Activated CD4-positive, CD25-positive, alpha-beta regulatory T cell treated with anti-CD3 and anti-CD28 coated beads, Interleukin-2, amount 50 U/mL, for 72 hours (primary cell): ENCODE measurements around the gene MRPS11.
"Not testable (repeated sequence)": the region's sequence is repeated elsewhere in the genome, so short reads cannot be mapped to it uniquely, and the experiment has no call there.

Experiments used
- DNase-seq: peaks from one replicate; pipeline ENCODE4 v3.0.0; 2021

The MRPS11 gene

DNA sequence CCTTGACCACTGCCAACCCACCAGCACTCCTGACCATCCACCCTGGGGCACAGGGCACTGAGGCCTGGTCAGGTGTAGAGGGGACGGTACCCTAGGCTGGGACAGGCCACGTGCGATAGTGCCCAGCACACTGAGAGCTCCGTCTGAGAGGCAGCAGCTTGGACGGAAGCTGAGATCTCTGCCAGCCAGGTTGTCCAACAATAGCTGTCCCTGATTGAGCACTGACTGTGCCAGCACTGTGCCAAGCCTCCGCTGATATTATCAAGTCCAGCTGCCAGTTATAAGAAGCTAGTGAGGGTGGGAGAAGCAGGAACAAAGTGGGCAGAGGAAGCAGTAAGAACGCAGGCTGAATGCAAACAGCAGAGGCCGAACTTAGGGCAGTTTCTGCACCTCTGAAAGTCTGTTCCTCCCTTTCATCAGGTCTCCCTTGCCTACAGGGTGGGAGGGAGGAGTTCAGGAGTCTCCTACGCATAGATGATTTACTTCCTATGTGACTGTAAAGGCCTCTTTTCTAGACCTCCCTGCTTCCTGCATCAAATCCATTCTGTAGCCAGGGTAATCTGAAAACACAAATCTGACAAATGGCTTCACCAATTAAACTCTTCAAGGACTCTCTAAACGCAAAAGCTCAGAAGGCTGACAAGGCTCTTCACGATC lies 29.7 kb downstream of the MRPS11 start:
- DNase-seq: no peak

- no peak for DNase-seq
Measured at GRCh38 chr15:88498996-88499395, 31.5 kb downstream of the MRPS11 start.

GRCh38 chr15:88504445-88504844 lies 36.9 kb downstream of the MRPS11 start:
- no peak for DNase-seq

GRCh38 chr15:88505721-88506120 lies 38.2 kb downstream of the MRPS11 start:
- no peak for DNase-seq

DNA sequence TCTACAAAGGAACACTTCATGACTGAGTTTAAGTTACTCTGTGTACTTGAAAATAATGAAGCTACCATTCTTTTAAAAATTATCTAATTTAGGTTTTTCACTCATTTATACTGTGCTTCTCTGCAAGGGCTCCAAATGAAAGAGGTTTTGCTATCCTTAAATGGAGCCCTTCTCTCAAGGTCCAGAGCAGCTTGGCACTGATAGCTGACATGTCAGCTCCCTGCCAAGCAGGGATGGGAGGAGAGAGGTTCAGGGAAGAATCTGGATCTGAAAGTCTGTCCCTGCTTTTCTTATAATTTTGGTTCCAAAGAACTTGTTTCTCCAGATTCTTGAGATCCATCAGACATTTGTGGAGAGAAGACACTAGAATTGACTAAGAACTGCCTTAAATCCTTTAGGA lies 39.1 kb downstream of the MRPS11 start:
- DNase-seq: no peak

GRCh38 chr15:88509321-88509720 lies 41.8 kb downstream of the MRPS11 start:
- no peak for DNase-seq

GRCh38 chr15:88509964-88510363 lies 42.5 kb downstream of the MRPS11 start:
- no peak for DNase-seq

DNA sequence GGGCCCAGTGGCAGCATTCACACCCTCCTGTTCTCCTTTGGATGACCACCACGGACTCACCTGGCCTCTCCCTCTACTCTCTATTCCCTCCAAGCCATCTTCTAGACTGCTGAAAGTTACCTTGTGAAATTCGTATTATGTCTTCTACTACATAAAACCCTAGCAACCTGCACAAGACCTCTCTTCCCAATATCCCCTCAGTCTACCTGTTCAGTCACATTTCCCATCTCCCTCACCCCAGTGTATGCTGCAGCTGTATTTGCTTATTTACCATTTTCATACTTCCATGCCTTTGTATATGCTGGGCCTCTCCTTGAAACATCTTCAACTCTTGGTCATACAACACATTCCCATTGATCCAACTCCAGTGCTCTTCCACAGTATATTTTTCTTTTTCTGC lies 43.7 kb downstream of the MRPS11 start:
- no peak for DNase-seq

GRCh38 chr15:88512078-88512477 lies 44.6 kb downstream of the MRPS11 start:
- no peak for DNase-seq

DNA sequence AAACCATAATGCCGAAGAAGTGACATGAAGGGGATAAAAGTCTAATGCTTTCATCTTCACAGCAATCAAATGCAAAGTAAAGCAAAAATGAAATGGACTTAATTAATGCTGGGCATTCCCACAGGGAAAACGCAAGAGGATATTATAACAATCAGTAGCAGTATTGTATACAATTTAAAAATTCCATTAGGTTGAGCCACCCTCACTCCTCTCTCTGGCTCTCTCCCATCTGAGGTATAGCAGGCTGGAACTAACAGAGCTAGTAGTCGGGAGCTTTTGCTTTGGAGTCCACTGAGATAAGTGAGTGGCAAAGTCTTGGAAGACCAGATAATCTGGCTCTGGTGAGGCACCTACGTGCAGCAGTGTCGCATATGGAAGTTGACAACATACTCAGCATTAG lies 45.1 kb downstream of the MRPS11 start:
- DNase-seq: no peak

- DNase-seq: no peak
Measured at GRCh38 chr15:88513195-88513594, 45.7 kb downstream of the MRPS11 start.

GRCh38 chr15:88518903-88519302 lies 51.4 kb downstream of the MRPS11 start:
- DNase-seq: no peak

GRCh38 chr15:88524094-88524493 lies 56.6 kb downstream of the MRPS11 start:
- not testable (repeated sequence) for DNase-seq

DNA sequence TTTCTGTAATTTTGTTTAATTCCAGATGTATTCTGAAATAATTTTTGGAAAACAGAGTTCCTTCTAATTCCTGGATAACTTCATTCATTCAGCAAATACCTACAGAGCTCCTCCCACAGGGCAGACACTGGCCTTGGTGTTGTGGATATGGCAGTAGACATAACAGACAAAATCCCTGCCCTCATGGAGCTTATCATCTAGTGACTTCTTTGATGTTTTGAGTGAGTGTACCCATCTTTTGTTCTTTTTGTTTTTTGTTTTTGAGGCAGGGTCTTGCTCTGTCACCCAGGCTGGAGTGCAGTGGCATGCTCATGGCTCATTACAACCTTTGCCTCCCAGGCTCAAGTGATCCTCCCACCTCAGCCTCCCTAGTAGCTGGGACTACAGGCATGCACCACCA lies 57.9 kb downstream of the MRPS11 start:
- DNase-seq: no peak

GRCh38 chr15:88526247-88526879 lies 58.9 kb downstream of the MRPS11 start:
- DNase-seq: no peak

DNA sequence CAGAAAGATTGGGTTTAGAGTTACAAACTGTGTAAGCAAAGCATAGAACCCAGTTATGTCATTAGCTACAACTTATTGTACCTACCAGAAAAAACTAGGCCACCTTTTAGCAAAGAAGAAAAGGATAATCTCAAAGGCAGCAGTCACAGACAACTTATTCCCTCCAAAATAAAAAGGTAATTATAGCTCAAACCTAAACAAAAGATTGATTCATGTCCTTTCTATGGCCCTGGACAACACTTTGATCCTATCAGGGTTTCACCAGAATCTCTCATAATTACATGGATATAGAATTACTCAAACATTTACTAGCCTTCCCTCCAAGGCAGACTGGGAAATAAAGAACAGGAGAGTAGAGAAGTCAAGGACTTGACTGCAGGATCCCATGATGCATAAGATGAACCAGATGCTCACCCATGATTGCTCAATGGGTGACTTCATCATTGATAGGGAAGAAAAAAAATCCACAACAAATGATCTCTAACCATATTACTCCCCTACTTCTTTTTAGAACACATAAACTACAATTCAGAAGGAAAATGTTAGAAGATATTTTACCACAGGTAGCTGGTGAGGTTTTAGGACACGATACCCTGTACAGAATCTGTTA lies 61.6 kb downstream of the MRPS11 start:
- DNase-seq: no peak
